Vein endothelial cell (primary cell): ENCODE measurements around the gene RPL3. TPM values are rescaled to one million over a fixed set of nuclear protein-coding genes. Genes with fewer than 3 reads are reported as not detected.

Experiments used
- small RNA-seq: library from RNA; depleted of rRNA; stranded (forward); fragments of <200 nt; gene quantifications from one replicate; pipeline ENCODE3, GENCODE V24; 2012
- total RNA-seq: library from RNA; depleted of rRNA; stranded (reverse); fragments of >200 nt; gene quantifications from 2 replicates; pipeline ENCODE4 v1.2.3, GENCODE V29; 2012

Gene RPL3
- total RNA-seq, result 2,343 and 3,208 TPM in 2 replicates

DNA sequence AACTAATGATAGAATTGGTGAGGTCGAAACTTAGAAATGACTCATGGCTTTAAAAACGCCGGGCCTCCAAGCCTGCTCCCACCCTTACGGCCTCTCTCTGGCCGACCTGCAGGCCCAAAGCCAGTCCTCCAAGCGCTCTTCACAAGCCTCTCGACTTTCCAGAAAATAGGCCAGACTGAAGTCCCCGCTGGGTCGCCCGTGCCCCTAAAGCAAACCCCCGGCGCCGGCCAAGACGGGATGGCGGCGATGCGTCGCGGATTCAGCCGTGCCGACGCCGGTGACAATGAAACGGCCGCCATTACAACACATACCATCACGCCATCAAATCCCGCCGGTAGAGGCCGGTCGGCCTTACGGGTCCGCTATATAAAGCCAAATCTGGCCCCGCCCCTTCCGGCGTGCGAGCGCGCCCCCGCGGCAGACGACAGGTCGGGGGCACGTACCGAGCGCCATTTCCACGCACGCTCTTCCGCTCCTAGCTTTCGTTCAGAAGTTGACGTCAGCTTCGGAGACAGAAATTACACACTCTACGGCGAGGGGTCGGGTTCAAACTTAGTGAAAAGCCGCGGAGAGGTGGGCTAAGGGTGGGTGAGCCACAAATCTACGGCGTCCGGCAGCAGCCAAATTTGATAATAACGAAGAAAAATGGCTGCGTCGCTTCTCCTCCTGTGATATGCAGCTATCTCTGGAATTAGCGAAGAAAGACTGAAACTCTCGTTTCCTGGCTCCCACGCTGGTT is at the start of gene RPL3:
TSS of gene RPL3 (minus strand) at position 340 of the 739 bp plus-strand sequence. CDS start at position 314, 26 bp downstream.

DNA sequence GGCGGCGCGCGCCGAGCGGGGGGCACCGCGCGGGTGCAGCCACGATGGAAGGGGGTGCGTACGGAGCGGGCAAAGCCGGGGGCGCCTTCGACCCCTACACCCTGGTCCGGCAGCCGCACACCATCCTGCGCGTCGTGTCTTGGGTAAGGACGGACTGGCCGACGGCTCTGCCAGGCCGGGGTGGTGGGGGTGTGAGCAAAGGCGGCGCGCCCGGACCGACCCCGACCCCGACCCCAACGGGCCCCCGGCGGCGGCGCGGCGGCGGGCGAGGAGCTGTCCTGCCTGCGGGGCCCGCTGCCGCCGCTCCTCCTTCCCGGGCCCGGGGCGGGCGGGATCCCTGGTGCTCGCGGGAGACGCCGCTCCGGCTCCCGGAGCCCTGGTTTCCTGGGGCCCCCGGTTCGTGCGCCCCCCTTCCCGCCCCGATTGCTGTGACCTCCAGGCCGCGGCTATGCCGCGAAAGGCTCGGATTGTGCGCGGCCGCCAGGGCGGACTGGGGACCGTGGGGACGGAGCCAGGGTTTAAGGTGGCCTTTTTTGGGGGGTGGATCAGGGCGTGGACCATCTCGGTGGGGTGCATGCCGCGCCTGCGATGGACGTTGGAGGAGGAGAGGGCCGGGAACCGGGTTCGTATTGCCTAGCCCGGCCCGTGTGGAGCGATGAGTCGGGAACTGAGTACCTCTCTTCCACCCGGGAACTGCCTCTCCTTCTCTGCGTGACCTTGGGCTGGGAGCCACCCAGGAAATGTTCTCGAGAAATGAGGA is 30.7 kb upstream of the RPL3 start, which contains the start of gene SYNGR1:
TSS of gene SYNGR1 (plus strand) at position 25 of the 760 bp plus-strand sequence. CDS start at position 45, 20 bp downstream.

Small RNAs within 50 kb of the gene (small RNA-seq; reads per million reads assigned to genes)
- gene SNORD43 (not detected), gene SNORD83A (30,219 reads per million, percentile 100 among the genes with 10 or more reads in this experiment), gene SNORD83B (not detected)

Other genes starting within 250 kb of the RPL3 start
- gene APOBEC3G, start 242.3 kb downstream of the RPL3 start, total RNA-seq, result 4.1 and 4.6 TPM in 2 replicates
- gene APOBEC3H, start 222.4 kb downstream of the RPL3 start, total RNA-seq, result 0.29 and 0.33 TPM in 2 replicates
- gene CBX7, start 166.9 kb downstream of the RPL3 start, total RNA-seq, result 3.4 and 4.2 TPM in 2 replicates
- 121 and 148 TPM in 2 replicates for gene PDGFB, start 74.6 kb downstream of the RPL3 start, total RNA-seq
- 2.3 and 3.6 TPM in 2 replicates for gene SYNGR1, start 30.4 kb upstream of the RPL3 start, total RNA-seq
- gene TAB1, start 80.2 kb upstream of the RPL3 start, total RNA-seq, result 10.9 and 13.7 TPM in 2 replicates
- not detected in 2 replicates for gene MGAT3, start 137.4 kb upstream of the RPL3 start, total RNA-seq
- 36.3 and 37.2 TPM in 2 replicates for gene MIEF1, start 182.7 kb upstream of the RPL3 start, total RNA-seq
- 221 and 270 TPM in 2 replicates for gene ATF4, start 200.9 kb upstream of the RPL3 start, total RNA-seq
- gene RPS19BP1, start 213.1 kb upstream of the RPL3 start, total RNA-seq, result 53.2 TPM in 2 replicates